ENCODE data around the gene CRIP3.

Gene CRIP3

DNA sequence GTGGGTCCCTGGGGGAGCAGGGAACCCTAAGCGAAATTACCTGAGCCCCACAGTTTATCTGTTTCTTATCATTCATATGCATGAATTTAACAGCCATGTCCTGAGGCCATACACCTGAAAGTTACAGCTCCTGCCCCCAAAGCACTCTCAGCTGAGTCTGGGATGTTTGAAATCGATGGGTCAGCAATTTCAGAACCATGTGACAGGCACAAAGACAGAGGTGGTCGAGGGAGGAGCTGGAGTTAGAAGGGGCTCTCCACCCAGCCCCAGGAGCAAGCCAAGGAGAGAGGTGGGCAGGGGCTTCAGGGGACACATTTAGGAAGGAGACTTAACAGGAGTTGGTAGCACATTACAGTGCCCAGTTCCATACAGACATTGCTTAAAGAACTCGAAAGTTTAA is 50.4 kb downstream of the CRIP3 start:
- H3K4me3 ChIP-seq (ENCODE audit: low read depth, low read length) = no peak overlapping the region

DNA sequence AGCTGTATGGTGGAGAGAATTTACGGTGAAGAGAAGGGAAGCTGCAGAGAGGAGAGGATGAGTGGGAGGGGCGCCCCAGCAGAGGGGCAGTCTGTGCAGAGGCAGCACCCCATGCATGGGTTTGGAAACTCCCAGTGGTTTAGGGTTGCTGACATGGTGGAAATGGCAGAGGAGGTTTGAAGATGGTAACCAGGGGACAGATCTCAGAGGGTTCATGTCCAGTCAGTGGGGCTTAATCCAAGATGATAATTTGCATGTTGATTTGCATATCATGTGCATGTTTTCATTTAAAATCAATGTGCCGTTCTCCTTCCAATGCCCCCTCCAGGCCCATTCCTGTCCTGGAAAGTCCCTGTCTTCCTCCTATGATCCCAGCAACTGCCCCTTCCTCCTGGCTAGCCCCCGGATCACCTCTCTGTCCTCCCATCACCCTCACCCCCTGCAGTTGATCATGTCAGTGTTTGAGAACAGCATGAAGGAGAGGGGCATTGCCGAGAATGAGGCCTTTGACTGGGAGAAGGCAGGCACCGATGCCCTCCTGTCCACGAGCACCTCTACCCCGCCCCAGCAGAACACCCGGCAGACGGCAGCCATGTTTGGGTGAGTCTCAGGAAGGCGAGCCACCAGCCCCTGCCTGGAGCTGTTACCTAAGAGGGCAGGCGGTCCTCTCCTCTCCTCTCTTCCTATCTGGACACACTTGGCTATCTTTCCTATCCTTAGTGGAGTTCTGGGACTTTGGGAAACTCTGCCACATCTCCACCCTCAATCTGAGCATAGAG is 51.1 kb downstream of the CRIP3 start:
- H3K4me3 ChIP-seq (ENCODE audit: low read depth, low read length) = no peak overlapping the region

GRCh38 chr6:43256670-43257366 is 51.8 kb downstream of the CRIP3 start:
- no peak overlapping the region for H3K4me3 ChIP-seq (ENCODE audit: low read depth, low read length)
